NT2/D1 (cell line): ENCODE results near the gene SIL1.

Experiments
- SUZ12 ChIP-seq: IDR thresholded peaks from 2 replicates; pipeline ENCODE4 v1.6.1; 2011; ENCODE audit not compliant: insufficient read length, insufficient read depth; ENCODE audit errors: extremely low read depth
- YY1 ChIP-seq: IDR thresholded peaks from 2 replicates; pipeline ENCODE4 v1.6.1; 2011; ENCODE audit not compliant: insufficient read length, insufficient read depth
- ZNF274 ChIP-seq: IDR thresholded peaks from 2 replicates; pipeline ENCODE4 v1.6.1; 2011; ENCODE audit warnings: mild to moderate bottlenecking, low read depth, low read length

- no peak for TF ChIP-seq YY1
- no peak for TF ChIP-seq ZNF274
- TF ChIP-seq SUZ12, result no peak
Observed at GRCh38 chr5:139062910-139063663, 135.1 kb downstream of the SIL1 start.
